Gastrocnemius medialis (tissue), 4 donors: ENCODE results near the gene C11orf91.

ENCODE experiments used
- POLR2A ChIP-seq, 2 donors: fragments of 450-650 bp; IDR thresholded peaks; one replicate each; pipeline ENCODE4 v1.6.1; 2017; ENCODE audit warnings: antibody characterized with exemption in 2 of 2, mild to moderate bottlenecking in 2 of 2, moderate library complexity in 2 of 2
- TF ChIP-seq, protein P1 (sequence below), 5 experiments: fragments of 450-650 bp in 3 of 5; fragments of 200-600 bp in 2 of 5; sonication (generic) in 2 of 5; IDR thresholded peaks in 4 of 5; conservative IDR thresholded peaks in 1 of 5; 1 replicate in 4 of 5; 2 replicates in 1 of 5; pipeline ENCODE4 v1.5.1; 2016 to 2019; ENCODE audit warnings: antibody characterized with exemption in 5 of 5, mild to moderate bottlenecking in 3 of 5, moderate library complexity in 3 of 5

DNA sequence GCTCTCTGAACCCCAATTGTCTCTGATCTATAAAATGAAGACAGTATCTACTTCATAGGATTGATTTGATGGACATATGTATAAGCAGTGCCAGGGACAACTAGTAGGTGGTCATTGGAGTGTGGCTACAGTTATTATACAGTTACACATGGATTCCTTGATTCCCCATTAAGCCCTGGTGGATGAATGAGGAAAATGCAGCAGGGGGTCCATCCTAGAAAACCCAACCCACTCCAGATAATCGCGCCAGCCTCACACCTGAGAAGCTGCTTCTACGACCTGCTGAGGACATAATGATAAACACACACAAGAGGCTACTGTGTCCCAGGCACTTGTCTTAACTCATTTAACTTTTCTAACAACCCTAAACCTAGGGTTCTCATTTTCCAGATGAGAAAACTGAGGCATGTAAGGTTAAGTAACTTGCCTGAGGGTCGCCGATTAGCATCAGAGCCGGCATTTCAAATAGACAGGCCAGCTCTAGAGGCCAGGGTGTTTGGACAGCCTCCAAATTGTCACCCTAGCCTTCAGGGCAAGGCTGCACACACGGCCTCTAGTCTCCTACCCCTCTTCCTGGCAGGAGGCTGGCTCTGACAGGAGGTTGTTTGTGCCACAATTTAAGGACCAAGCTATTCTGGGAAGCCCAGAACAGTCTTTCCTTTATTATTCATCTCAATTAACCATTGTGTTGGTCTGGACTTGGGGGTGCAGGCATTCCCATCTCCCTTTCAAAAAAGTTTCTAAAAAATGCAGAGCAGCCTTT lies 3.8 kb upstream of the C11orf91 start:
- TF ChIP-seq, protein P1, sequence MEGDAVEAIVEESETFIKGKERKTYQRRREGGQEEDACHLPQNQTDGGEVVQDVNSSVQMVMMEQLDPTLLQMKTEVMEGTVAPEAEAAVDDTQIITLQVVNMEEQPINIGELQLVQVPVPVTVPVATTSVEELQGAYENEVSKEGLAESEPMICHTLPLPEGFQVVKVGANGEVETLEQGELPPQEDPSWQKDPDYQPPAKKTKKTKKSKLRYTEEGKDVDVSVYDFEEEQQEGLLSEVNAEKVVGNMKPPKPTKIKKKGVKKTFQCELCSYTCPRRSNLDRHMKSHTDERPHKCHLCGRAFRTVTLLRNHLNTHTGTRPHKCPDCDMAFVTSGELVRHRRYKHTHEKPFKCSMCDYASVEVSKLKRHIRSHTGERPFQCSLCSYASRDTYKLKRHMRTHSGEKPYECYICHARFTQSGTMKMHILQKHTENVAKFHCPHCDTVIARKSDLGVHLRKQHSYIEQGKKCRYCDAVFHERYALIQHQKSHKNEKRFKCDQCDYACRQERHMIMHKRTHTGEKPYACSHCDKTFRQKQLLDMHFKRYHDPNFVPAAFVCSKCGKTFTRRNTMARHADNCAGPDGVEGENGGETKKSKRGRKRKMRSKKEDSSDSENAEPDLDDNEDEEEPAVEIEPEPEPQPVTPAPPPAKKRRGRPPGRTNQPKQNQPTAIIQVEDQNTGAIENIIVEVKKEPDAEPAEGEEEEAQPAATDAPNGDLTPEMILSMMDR (IDR thresholded peaks at IDR 0.05 in 4 of 5, conservative IDR thresholded peaks at IDR 0.05 in 1 of 5), result no peak
- TF ChIP-seq POLR2A (IDR thresholded peaks at IDR 0.05), result no peak
